Stimulated activated CD8-positive, alpha-beta memory T cell treated with anti-CD3 and anti-CD28 coated beads, Interleukin-2, amount 100 ng/mL, for 1 hour (primary cell): Measurements from ENCODE around the gene NOL6.

Experiments used
- DNase-seq, 2 donors: peaks; one replicate each; pipeline ENCODE4 v3.0.0-alpha.2; 2020; ENCODE audit warnings: low read depth in 2 of 2

NOL6 gene

DNA sequence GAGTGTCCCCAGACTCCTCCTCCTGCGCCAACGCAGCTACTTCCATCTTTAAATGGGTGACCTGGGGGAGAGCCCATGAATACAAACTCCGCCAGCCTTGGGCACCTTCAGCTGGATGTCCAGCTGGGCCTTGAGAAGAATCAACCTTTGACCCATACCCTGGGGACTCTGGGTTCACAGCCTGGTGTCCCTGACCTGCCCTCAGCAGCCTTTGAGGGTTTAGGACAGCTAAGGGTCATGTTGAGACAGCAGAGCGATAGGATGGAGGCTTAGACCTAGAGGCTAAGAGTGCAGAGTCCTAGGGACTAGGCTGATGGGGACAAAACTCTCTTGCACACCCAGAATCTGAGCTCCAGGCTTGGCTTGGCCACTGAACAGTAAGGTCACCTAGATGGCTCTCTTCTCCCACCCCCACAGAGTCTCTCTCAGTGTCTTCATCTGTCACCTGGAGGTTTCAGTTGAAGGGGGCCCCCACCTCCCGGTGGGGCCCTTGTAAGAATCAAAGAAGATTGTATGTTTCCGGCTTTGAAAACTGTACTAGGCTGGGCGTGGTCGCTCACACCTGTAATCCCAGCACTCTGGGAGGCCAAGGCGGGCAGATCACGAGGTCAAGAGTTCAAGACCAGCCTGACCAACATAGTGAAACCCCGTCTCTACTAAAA lies 19.6 kb downstream of the NOL6 start:
- DNase-seq, result no peak

DNA sequence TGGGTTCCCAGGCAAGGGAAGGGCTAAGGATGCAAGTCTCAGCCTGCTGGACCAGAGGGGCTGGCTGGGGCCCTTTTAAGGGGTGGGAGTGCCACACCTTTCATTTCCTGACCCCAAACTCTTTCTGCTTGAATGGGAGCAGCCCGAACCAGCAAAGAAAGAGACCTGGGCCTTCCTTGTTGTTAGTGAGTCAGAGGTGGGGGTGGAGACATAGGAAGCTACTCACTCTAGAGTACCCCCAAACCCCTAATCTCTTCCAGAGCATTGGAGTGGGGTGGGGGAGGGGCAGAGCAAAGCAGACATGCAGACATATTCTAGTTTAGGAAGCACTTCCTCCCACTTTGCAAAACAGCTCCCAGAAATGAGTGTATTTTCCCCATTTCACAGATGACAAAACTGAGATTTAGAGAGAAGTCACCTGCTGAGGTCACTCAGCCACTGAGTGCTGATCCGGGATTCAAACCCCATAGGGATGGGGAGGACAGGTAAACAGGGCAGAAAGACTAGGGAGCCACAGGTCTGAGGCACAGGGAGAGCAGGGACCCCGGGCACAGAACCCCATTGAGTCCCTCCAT lies 20.4 kb downstream of the NOL6 start:
- no peak for DNase-seq

DNA sequence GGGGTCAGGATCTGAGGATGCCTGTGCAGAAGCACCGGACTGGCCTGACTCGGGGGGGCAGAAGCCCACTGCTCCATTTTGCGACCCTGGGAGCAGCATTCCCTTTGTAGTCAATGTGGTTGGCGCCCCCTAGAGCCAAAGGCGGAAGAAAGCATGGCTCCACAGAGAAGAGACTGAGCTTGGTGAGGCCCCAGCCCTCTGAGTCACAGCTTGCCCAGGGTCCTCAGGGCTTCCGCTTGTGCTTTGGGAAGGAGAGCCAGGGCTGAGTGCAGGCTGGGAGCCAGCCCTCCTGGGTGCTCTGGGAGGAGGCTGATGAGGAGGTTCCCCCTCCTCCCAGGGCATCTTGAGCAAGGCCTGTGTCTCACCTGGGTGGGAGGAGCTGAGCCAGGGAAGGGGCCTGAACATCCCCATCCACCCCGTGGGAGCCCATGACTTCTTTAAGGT lies 20.9 kb downstream of the NOL6 start:
- peak; percentile 14 to 16 for DNase-seq

DNA sequence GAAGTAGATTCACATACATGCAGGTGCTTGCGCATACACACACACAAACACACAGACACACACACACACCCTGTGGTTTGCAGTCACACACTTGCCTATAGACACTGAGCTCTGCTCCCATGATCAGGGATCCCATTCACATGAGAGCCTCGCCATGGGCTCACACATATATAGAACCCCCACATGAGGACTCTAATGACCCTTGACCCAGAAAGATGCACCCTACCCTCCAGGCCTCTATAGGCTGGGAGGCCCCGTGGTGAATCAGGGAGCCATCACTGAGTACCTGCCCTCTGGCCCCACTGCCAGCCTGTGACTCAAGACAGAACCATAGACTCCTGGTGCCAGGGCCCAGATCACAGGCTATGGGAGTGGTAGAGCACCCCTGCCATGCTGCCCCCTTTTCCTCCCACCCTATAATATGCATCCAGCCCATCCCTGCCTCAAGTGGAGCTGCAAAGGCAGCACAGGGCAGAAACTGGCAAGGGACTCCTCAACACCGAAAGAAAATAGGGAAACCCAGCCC lies 23.0 kb downstream of the NOL6 start:
- no peak for DNase-seq

DNA sequence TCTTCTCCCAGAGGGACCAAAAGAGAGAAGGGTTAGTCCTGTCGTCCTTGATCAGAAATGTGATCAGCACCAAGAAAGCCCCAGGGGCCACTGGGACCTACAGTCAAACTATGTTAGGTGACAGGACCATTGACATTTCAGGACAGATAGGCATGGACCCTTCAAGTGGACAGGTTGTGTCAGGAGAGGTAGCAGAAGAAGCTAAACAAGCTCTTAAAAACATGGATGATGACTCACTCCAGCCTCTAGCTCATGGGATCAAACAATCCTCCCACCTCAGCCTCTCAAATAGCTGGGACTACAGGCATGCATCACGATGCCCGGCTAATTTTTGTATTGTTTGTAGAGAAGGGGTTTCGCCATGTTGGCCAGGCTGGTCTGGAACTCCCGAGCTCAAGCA lies 24.0 kb downstream of the NOL6 start:
- DNase-seq, result no peak

DNA sequence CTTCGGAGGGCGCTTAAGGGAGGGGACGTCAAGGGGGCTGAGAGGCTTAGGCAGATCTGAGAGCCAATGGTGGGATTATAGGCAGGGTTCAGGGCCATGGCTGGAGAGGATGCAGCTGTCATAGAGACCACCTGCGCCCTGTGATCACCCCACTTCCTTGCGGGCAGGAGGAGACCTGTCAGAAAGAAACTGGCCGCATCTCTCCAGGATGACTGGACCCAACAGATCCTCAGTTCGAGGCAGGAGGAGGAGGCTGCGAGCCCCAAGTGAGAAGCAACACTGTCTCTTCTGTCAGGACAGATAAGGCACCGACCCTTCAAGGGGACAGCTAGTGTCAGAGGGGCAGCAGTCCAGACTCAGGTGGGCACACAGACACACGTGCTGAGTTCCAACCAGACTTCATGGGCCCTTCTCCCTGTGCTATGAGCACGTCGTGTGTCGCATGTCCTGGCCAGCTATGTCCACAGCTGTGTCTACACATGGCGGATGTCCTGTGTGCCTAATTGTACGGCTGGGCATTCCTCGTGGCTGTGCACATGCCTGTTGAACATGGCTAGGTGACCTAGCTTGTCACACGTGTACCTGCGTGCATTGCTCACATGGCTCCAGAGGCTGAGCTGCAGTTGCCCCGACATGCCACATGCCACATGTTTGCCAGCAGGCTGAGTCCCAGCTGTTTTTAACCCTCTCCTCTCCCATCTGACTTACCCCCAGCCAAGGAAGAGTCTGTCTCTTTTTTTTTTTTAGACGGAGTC lies 25.7 kb downstream of the NOL6 start:
- no peak for DNase-seq

DNA sequence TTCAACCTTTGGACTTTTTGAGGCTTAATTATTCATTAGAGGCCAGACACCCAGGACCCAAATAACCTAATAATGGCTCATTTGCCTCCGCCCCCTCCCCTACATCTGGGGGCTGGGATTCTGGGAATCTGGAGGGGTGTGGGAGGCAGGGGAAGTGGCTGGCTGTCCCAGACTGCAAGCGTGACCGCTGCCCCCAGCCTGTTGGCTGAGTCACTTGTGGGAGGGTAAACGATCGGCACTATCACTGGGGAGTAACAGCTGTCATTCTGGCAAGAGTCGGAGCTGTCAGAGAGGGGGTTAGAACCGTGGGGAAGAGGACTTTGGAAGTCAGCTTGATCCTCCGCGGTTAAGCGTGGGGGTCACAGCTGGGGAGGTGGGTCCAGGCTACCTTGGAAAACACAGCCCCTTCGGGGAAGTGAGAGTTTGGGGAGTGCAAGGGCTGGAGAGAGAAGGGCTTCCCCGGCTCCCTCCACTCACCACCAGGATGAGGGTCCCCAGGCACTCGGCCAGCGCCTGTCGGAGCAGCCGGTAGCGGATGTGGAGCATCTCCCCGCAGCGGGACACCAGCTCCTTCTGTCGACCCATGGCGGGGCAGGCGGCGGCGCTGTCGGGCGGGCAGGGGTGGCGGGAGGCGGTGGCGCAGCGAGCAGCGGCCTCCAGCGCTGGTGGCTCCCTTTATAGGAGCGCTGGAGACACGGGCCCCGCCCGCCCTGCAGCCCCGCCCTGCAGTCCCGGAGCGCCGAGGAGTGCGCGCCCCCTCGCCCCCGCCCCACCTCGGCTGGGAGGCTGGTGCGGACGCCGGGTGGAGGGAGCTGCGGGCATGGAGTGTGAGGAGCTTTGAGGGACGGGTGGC lies 26.6 kb downstream of the NOL6 start, which contains the start of gene AQP3:
AQP3 (minus strand) TSS at position 648 of the 853 bp plus-strand sequence; CDS start at position 585, 63 bp downstream.
- peak; percentile 38 to 52 for DNase-seq

DNA sequence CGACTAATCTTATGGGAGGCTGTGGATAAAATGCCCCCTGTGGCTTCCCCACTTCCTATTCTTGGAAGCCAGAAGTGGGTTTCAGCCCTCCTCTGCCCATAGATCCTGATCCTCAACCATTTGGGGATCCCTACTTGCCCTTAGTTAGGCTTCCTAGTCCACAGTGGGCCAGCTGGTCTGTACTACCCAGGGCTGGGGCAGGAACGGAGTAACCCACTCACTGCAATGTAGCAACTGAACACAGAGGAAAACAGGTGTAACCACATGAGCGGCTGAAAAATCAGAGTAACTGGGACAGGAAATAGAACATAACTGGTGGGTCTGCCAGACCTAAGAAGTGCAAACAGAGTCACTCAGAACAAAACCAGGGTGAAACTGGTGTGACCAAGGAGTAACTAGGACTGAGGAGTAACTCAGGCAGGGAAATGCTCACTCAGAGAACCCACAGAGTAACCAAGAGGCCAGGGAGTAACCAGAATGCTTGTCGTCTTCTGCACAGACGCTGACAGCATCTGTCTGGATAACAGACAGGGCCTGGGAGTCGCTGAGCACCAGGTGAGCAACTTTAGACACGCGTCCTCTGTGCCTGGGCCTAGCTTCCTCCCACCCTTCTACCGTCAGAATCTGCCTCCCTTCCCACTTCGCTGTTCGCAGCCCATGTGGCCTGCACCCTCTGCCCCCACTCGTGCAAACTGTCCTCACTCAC lies 27.3 kb downstream of the NOL6 start:
- peak; percentile 8 to 14 for DNase-seq

DNA sequence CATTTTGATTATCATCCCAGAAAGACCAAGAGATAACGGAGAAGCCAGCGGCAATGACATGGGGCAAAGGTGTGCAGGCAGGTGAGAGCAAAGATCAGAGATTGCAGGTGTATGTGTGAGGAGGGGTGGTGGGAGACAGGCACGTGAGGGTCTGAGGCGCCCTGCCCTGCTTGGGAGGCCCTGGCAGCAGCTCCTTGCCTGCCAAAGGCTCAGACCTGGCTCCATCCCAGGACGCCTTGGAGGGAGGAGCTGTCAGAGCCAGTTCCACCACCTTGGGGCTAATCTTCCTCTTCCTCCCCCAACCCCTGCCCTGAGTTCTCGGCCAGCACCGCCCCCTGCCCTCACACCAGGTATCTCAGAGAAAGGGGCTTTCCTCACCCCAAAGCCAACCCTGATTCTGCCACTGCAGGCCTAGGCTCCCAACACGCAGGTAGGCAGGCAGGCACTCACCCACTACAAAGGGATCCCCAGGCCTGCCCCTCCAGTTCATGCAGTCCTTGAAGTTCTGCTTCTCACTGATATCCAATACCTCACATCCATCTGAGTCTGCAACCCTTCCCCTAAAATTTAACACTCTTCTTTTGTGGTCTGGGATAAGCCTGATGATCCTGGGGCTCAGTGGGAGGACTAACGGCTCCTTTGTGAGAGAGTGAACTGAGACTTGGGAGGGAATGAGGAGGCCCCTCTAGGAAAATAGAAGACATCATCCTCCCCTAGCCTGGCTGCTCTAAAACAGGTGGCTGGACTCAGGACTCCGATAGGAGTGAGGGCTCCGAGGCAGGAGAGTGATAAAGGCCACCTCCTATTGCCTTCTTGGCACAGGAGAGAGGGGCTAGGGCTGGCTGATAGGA lies 28.1 kb downstream of the NOL6 start:
- DNase-seq, result no peak

DNA sequence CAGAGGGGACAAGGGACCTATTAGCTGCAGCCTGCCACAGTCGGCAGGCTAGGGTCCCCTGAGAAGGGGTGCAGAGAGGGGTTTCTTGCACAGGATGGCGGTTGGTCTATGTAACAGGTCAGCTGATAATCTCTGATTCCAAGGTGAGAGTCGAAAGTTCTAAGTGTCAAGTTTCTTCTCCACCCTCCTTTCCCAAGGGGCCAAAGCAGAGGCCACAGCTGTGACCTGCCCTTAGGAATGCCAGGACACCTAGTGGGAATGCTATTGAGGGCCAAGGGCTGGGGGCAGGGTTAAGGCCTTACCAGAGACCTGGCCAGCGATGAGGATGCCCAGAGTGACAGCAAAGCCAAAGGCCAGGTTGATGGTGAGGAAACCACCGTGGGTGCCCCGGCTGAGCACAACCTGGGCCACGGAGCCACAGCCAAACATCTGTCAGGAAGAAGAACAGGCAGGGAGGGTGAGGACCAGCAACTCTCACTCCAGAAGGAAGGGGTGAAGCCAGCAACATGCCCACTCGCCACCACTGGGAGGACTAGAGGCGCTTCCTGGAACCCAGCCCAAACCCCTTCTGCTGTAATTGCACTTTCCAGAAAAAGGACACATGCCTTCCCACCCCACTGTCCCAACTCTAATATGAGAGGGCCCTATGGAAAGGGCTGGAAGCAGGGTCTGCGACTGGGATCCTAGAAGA lies 30.1 kb downstream of the NOL6 start:
- DNase-seq, result no peak

DNA sequence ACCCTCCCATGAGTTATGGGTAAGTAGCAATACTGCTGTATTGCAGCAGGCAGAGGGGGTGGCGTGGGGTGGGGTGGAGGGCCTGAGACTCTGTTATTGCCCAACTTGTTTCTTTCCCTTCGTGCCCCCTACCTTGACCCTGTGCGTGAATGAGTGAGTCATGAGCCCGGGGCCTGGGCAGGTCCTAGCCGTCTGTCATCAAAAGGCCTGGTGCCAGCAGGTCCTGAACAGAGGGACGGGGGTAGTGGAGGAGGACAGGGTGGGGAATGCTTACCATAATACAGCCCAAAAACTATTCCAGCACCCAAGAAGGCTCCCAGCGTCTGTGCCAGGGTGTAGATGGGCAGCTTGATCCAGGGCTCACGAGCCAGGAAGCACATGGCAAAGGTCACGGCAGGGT lies 30.7 kb downstream of the NOL6 start:
- no peak for DNase-seq

DNA sequence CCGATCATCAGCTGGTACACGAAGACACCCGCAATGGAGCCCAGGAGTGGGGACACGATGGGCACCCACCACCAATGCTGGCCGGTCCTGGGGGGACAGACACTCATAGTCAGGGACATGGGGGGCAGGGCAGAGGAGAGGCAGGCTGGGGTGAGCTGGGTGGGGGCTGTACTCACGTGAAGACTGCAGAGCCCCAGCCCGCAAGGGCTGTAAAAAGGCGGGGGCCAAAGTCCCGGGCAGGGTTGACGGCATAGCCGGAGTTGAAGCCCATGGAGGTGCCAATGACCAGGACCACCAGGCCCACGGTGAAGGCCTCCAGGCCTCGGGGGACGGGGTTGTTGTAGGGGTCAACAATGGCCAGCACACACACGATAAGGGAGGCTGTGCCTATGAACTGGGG lies 31.6 kb downstream of the NOL6 start:
- DNase-seq, result no peak

DNA sequence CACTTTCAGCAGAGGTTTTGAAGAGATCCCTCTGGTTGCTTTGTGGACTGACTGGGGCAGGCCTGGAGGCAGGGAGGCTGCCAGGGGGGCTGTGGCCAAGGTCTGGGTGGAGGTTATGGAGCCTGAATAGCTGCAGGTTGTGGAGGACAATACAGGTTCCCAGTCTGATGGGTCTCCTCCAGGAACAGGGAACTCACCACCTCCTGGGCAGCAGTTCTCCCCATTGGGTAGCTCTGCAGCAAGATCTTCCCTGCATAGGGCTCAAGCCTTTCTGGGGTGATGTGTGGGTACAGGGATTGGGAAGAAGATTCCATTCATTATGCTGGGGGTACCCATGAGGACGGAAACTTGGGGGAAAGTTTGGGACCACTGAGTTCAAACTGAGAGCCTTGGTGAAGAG lies 33.1 kb downstream of the NOL6 start:
- no peak for DNase-seq

DNA sequence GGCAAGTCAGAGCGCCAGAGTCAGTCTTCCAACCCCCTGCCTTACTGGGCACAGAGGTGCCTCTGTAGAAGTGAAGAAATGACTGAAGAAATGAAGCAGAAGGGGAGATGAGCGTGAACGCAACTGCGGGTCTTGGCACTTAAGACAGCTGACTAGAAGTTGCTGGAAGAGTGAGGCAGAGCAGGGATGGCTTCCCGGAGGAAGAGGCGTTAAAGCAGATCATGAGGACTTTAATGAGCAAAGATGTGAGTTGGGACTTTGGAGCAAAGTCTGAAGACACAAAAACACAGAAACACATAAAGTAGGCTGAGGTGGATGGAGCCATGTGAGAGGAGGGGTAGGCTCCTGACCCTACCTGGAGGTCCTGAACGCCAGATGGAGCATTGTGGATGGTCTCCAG lies 33.5 kb downstream of the NOL6 start:
- DNase-seq, result no peak

DNA sequence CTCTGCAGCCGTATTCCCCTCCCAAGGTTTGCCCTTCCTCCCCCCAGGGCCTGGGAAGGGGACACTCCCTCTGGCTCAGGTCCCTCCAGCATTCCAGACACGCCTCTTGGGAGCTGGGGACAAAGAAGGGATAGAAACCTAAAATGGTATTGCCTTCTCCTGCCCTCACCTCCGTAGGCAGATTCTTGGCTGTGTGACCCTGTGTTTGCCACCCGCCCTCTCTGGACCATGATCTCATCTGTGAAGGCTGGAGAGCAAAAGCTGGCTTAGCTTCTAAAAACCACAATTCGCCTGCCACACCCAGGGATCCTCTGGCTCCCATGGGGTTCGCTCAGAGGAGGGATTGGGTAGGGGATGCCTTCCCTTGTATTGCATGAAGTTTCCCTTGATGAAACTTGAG lies 34.0 kb downstream of the NOL6 start:
- DNase-seq, result no peak

DNA sequence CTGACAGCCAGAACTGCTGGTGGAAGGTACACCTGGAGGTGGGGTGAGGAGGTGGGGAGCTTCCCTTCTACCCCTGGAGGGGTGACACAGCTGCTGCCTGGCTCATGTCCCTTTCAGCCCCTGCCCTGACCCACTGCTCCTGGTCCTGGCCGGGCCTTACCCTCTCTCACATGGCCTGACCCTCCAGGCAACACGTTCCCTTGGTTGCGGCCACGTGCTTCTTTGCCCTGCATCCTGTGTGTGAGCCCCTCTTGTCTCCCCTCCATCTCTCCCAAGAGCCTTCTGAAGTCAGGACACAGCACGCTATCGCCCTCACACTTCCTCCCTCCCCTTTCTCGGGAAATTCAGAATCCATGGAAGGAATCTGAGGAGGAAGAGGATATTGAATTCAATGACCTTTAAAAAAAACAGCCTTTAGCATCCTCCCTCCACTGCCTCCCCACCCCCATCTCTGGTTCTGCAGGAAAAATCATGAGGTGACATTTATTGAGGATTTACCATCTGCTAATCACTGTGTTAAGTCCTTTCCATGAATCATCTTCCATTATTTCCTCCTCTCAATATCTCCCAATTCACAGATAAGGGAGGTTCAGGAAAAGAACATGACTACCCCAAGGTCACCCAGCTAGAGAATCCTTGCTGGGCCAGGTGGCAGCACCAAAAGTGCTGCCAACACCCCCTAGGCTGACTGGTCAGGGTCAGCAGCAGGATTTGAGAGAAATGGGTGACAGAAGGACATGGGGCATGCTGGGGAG lies 34.6 kb downstream of the NOL6 start:
- DNase-seq, result no peak

DNA sequence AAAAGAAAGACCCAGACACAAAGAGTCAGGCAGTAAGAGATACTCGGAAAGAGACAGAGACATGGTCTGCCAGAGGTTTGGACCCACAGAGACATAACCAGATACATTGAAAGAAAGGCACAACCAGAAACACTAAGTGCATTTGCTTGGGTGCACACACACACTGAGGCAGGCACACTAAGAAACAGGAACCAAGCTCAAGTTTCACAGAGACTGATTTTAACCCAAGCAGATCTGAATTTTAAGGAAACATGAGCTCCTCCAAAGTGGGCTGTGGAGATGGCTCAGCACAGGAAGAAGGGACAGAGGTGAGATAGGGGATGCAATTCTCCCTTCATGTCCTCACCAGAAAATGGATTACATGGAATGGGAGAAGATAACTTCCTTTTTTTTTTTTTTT lies 35.8 kb downstream of the NOL6 start:
- DNase-seq, result no peak

DNA sequence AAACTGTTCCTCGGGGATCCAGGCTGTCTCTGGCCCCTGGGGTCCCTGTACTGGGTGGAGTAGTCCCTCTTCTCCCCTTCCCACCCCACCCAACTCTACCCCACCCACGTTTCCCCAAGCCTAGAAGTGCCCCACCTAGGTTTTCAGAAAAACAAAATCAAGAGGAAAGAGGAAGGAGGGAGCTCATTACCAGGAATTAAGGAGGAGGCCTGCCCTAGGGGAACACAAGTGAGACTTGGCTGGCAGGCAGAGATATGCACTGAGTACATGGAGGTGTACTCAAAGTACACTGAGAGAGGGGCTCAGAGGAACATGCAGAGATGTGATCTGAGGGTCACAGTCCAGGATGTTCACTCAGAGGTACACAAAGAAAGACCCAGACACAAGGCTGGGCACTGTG lies 36.5 kb downstream of the NOL6 start:
- DNase-seq, result no peak

DNA sequence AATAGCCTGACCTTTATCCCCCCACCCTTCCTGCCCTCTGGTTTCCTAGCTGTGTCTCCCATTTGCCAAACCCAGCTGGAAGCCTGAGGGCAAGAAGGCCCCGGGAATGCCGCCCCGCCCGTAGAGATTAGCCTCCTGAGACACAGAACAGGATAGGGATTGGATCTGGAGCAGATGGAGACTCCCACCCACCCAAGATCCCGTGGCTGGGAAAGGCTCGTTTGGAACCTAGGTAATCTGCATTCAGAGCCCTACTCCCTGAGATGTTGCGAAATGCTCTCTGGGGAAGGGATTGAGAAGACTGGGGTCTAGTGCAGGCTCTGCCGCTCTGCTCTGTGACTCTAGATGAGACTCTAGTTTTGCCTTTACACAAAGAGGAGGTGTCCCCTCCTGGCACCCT lies 37.3 kb downstream of the NOL6 start:
- no peak for DNase-seq
